Fibroblast of skin of left quadriceps (primary cell): Measurements from ENCODE around the gene SRBD1.

Experiments
- DNase-seq, 2 experiments: peaks; one replicate each; pipeline ENCODE4 v3.0.0-alpha.2; 2013; ENCODE audit warnings: low read depth in 2 of 2

SRBD1 gene

GRCh38 chr2:45631955-45632354 lies 20.9 kb upstream of the SRBD1 start:
- no peak for DNase-seq

DNA sequence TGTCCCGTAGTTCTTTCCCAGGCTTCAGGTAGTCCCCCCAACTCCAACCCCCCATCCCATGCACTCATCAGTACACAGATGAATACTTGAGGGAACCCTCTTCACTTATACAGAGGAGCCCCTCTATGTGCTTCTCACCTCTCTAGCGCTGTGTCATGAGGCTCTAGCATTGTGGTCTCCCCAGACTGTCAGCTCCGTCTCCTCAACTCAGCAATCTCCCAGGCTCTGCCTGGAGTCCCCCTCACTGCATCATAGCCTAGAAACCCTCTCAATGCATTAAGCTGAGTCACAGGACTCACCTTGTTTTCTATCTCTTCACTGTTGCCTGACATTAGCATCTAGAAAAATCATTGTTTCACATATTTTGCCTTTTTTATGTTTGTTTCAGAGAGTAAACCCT lies 20.3 kb upstream of the SRBD1 start:
- DNase-seq: no peak

GRCh38 chr2:45629971-45630370 lies 18.9 kb upstream of the SRBD1 start:
- no peak for DNase-seq

GRCh38 chr2:45627911-45628310 lies 16.8 kb upstream of the SRBD1 start:
- DNase-seq: no peak

GRCh38 chr2:45626387-45627221 lies 15.5 kb upstream of the SRBD1 start:
- no peak for DNase-seq

GRCh38 chr2:45625824-45626223 lies 14.8 kb upstream of the SRBD1 start:
- DNase-seq: no peak

DNA sequence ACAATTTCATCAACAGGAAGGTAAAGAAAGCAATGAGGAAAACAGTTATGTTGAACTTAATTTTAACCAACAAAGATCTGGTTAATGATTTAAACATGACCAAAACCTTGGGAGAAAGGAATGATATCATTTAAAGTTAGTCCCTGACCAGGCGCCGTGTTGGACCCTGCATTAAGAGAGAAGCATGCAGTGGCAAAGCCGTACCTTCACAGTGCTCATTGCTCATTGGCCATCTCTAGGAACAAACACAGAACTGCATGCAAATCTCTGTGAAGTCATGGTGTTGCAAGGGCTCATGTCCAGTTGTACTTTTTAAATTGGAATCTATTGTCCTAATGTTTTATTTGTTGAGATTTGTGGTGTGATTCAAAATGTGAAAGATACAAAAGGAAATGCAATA lies 12.0 kb upstream of the SRBD1 start:
- DNase-seq: no peak

DNA sequence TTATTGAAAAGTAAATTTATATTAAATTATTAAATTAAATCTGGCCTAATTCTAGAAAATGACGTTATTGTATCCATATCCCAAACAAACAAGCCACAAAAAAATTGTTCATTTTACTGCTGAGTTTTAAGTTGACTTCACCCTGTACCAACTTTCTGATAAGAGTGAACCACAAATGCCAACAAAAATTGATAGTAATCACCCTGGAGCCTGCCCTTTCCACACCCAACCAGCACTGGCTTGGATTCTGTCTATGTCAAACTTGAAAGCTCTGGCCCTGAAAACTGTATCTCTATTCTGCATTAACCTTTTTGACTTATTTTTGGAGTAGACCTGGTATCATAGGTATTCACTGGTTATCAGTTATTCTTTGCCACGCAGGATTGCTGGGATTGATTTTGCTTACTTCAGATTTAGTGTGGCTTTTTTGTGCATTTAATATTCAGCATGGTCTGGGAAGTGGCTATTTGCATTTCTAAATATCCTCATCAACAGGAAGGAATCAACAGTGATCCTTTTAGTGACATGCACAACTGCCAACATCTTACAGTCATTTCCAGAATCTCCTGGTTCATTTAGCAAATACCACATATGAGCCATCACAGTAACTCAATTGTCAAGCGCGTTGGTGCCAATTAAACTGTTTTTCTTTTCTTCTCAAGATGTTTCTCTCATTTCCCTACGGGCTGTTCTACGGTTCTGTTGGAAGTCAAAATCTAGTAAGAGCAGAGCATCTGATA lies 11.4 kb upstream of the SRBD1 start:
- no peak for DNase-seq

DNA sequence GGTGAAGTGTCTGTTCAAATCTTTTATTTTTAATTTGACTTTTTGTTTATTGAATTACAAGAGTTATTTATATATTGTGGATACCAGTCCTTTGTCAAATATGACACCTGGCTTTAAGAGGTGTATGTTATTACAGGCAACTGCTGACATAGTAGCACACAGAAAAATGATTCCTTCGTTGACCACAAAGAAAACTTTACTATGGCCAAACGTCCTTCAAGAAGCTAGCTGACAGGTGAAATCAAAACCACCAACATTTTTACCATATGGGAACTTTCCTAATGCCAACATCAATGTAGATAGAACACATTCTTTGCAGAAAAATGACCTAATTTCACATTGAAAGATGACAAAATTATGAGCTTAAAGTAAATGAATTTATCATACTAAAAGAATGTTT lies 6.4 kb upstream of the SRBD1 start:
- no peak for DNase-seq

DNA sequence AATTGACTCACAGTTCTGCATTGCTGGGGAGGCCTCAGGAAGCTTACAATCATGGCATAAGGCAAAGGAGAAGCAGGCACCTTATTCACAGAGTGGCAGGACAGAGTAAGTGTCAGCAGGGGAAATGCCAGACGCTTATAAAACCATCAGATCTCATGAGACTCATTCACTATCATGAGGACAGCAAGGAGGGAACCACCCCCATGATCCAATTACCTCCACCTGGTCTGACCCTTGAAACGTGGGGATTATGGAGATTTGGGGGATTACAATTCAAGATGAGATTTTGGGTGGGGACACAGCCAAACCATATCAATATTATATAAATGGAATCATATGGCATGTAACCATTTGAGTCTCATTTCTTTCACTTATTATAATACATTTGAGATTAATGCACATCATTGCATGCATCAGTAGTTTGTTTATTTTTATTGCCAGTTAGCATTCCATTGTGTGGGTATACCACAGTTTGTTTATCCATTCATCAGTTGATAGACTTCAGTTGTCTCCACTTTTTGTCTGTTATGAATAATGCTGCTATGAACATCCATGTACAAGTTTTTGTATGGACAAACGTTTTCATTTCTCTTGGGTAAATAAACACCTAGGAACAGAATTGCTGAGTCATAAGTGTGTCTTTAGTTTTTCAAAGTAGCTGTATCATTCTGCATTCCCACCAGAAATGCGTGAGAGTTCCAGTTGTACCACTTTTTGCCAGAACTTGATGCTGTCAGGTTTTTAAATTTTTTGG lies 5.8 kb upstream of the SRBD1 start:
- DNase-seq: no peak

GRCh38 chr2:45614871-45615415 lies 3.9 kb upstream of the SRBD1 start:
- DNase-seq: no peak

DNA sequence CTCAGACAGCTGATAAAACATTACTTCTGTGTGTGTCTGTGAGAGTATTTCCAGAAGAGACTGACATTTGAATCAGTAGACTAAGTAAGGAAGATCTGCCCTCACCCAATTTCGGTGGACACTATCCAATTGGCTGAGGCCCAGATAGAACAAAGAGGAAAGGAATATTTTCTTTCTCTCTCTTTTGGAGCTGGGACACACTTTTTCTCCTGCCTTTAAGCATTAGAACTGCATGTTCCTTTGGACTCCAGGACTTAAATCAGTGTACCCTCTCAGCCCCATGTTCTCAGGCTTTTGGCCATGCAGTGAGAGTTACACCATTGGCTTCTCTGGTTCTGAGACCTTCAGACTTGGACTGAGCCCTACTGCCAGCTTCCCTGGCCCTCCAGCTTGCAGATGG lies 3.3 kb upstream of the SRBD1 start:
- DNase-seq: no peak

DNA sequence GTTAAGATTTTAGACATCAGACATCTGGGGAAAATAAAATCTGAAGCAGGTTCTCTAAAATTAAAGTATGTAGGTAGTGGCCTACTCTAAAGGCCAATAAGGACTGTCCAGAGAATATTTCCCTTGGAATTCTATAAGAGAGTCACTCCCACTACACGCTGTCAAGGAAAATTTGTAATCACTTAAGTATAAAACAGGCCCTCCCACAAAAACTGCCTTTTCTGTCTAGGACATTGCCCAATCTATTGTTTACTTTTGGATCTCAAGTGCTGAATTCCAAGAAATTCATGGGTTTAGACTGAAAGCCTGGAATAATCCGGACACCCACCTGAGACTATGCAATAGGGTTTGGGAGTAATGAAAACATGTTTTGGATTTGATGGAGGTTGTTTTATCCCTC lies 1.7 kb upstream of the SRBD1 start:
- no peak for DNase-seq

GRCh38 chr2:45612285-45612684 lies 1.2 kb upstream of the SRBD1 start:
- DNase-seq: no peak

DNA sequence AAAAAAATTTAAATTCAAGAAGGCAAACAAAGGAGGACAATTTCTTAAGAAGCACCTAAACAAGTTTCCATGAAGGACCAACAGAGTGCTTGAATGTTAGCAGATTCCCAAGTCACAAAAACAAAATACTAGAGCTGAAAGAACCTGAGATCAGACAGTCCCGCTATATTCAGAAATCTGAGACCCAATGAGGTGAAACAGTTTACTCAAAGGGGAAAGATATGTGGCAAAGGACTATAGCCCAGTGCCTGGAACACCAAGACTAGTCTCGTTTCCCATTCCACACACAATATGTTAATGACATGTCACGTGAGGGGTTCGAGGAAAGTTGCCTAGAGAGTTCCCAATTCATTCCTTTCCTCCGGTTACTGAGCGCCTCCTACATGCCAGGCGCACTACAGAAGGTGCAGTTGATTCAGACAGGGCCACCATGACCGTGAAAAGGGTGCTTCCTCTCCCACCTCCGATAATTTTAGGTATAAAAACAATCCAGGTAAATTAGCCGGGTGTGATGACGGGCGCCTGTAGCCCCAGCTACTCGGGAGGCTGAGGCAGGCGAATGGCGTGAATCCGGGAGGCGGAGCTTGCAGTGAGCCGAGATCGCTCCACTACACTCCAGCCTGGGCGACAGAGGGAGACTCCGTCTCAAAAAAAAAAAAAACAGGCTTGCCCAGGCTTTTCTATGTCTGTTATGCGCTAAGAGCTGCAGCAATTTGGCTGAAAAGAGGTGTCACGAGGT lies 617 bp downstream of the SRBD1 start:
- DNase-seq: peak in 1 of 2 experiments; percentile 22

DNA sequence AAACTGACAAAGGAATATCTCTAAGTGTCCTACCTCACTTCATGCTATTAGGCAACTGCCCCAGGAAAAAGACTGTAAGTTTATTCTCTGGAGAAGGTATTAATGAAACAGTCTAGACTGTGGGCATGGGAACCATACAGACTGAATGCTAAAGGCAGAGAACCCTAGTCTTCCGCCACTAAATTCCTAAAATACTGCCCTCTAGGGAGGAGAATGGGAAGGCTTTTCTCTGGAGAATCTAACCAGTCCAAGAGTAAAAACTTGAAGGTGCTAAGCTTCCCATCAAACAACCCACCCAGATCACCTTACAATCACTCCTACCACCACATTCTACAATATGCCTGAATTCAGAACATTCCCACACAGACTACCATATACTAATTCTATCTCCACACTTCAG lies 3.4 kb downstream of the SRBD1 start:
- DNase-seq: no peak

- DNase-seq: no peak
These were observed 4.3 kb downstream of the SRBD1 start for GRCh38 chr2:45606796-45607195.

DNA sequence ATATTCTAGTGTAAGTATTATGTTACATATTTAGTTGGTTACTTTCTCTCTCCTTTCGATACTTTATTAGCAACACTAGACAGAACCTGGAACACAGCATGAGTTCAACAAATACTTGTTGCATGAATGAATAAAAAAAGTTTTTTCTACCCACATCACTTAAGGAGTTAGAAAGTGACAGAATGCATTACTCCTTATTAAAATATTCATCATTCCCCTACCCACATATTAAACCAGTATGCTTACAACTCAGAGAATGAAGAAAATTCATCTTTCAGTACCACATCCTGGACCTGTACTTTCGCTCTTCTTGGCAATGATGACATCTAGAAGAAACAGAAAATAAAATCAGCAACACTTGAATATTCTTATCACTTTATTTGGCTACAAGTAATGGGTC lies 6.0 kb downstream of the SRBD1 start:
- no peak for DNase-seq

DNA sequence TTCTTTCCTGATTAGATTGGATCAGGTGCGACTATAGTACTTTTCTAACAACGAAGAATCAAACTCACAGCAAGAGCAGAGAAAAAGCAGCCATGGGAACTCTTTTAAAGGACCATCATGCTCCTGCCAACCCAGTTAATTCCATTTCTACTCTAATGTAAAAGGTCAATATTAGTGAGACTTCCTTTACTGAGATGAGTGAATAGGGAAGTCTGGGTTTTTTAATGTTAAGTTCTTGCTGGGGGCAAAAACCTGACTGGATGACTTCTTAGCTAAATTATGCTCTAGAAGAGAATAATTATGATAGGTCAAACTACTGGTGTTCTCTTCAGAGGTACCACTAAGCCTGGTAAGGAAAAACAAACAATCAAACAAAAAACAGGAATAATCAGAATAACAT lies 8.4 kb downstream of the SRBD1 start:
- DNase-seq: no peak

DNA sequence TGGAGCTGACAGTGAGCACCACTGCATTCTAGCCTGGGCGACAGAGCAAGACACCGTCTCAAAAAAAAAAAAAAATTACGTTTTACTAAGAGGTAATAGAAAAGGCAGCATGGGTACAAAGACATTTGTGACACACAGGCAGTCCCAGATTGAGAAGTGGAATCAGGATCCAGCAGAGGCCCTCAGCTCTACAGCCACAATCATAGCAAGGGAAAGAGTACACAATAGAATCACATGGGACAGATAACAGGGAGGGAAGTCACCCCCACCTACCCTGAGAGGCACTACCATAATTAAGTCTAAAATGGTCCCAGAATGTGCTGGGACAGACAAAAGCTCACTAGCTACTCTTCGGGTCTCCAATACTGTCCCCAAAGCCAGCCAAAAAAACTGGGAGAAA lies 12.5 kb downstream of the SRBD1 start:
- no peak for DNase-seq

- DNase-seq: no peak
These were observed 14.3 kb downstream of the SRBD1 start for GRCh38 chr2:45596761-45597160.
